ENCODE measurements around the gene CALR3.

CALR3 gene

GRCh38 chr19:16458391-16459341 lies 37.3 kb downstream of the CALR3 start:
- Histone ChIP-seq H3K4me1 (peaks cover 94 to 100% (median 100%) of the 10 kb centered on the region in 10 experiments), H3K36me3 (peaks cover 0 to 16% (median 0%) of the 10 kb centered on the region in 11 experiments; a peak in 3 of 22 replicates), H3K9ac (peak overlapping the region in 9 of 11 experiments; percentile 49 to 78 (median 72); a peak in 15 of 22 replicates), H3K27ac (peak overlapping the region in 9 of 11 experiments; percentile 54 to 94 (median 83); a peak in 17 of 22 replicates), H3K4me2 (peak overlapping the region; percentile 77 to 100 (median 97)), H4K20me1 (peaks cover 88 to 100% (median 98%) of the 10 kb centered on the region in 11 experiments), H3K9me3 (replicated peaks in 1 of 11) (no peaks in the 10 kb centered on the region), H3K4me3 (peak overlapping the region in 2 of 10 experiments; percentile 49 to 52; a peak in 1 of 20 replicates), H3K27me3 (no peaks in the 10 kb centered on the region)
- TF ChIP-seq Cebpa-rat (IDR thresholded peaks at IDR 0.05), result no peak

GRCh38 chr19:16457954-16458331 lies 38.0 kb downstream of the CALR3 start:
- H3K36me3 ChIP-seq, result peaks cover 0 to 14% (median 0%) of the 10 kb centered on the region in 11 experiments; a peak in 4 of 22 replicates
- H3K4me3 ChIP-seq, result peak overlapping the region in 6 of 10 experiments; percentile 29 to 56 (median 50); a peak in 12 of 20 replicates
- H3K4me2 ChIP-seq, result peak overlapping the region; percentile 77 to 100 (median 97)
- H3K27ac ChIP-seq, result peak overlapping the region in 9 of 11 experiments; percentile 54 to 94 (median 83); a peak in 18 of 22 replicates
- peaks cover 82 to 100% (median 98%) of the 10 kb centered on the region in 11 experiments for H4K20me1 ChIP-seq
- peak overlapping the region; percentile 21 to 78 (median 71); a peak in 19 of 22 replicates for H3K9ac ChIP-seq
- peaks cover 94 to 100% (median 100%) of the 10 kb centered on the region in 10 experiments for H3K4me1 ChIP-seq
- H3K27me3 ChIP-seq, result no peaks in the 10 kb centered on the region
- no peak for TF ChIP-seq Cebpa-rat (IDR thresholded peaks at IDR 0.05)
- H3K9me3 ChIP-seq (replicated peaks in 1 of 11), result no peaks in the 10 kb centered on the region

GRCh38 chr19:16457195-16457953 lies 38.6 kb downstream of the CALR3 start:
- H3K4me1 ChIP-seq, result peaks cover 88 to 100% (median 98%) of the 10 kb centered on the region in 10 experiments
- peak overlapping the region; percentile 21 to 78 (median 71); a peak in 20 of 22 replicates for H3K9ac ChIP-seq
- H3K9me3 ChIP-seq (replicated peaks in 1 of 11), result no peaks in the 10 kb centered on the region
- H3K27ac ChIP-seq, result peak overlapping the region in 9 of 11 experiments; percentile 54 to 94 (median 83); a peak in 18 of 22 replicates
- peaks cover 77 to 100% (median 94%) of the 10 kb centered on the region in 11 experiments for H4K20me1 ChIP-seq
- TF ChIP-seq Cebpa-rat (IDR thresholded peaks at IDR 0.05), result no peak
- no peaks in the 10 kb centered on the region for H3K27me3 ChIP-seq
- H3K4me3 ChIP-seq, result peak overlapping the region in 9 of 10 experiments; percentile 6 to 56 (median 46); a peak in 16 of 20 replicates
- peaks cover 0 to 9% (median 0%) of the 10 kb centered on the region in 11 experiments; a peak in 4 of 22 replicates for H3K36me3 ChIP-seq
- H3K4me2 ChIP-seq, result peak overlapping the region; percentile 77 to 100 (median 97)

GRCh38 chr19:16456652-16457194 lies 39.2 kb downstream of the CALR3 start:
- TF ChIP-seq Cebpa-rat (IDR thresholded peaks at IDR 0.05), result no peak
- Histone ChIP-seq H3K27ac (peak overlapping the region in 9 of 11 experiments; percentile 54 to 94 (median 83); a peak in 18 of 22 replicates), H3K36me3 (peaks cover 0 to 9% (median 0%) of the 10 kb centered on the region in 11 experiments; a peak in 3 of 22 replicates), H3K4me1 (peaks cover 82 to 100% (median 97%) of the 10 kb centered on the region in 10 experiments), H3K4me3 (peak overlapping the region in 8 of 10 experiments; percentile 29 to 56 (median 48); a peak in 15 of 20 replicates), H3K9ac (peak overlapping the region in 10 of 11 experiments; percentile 49 to 78 (median 72); a peak in 19 of 22 replicates), H4K20me1 (peaks cover 70 to 100% (median 88%) of the 10 kb centered on the region in 11 experiments), H3K9me3 (replicated peaks in 1 of 11) (no peaks in the 10 kb centered on the region), H3K27me3 (no peaks in the 10 kb centered on the region), H3K4me2 (peak overlapping the region; percentile 77 to 100 (median 97))

- Histone ChIP-seq H3K4me1 (peaks cover 78 to 98% (median 92%) of the 10 kb centered on the region in 10 experiments), H3K4me2 (peak overlapping the region in 10 of 11 experiments; percentile 81 to 100 (median 98); a peak in 19 of 22 replicates), H3K27me3 (no peaks in the 10 kb centered on the region), H3K9me3 (replicated peaks in 1 of 11) (peaks cover 0 to 3% (median 0%) of the 10 kb centered on the region in 11 experiments; a peak in 5 of 22 replicates), H3K4me3 (no peak overlapping the region; a peak in 1 of 20 replicates), H3K9ac (peak overlapping the region in 5 of 11 experiments; percentile 62 to 78 (median 76); a peak in 9 of 22 replicates), H4K20me1 (peaks cover 65 to 100% (median 78%) of the 10 kb centered on the region in 11 experiments), H3K27ac (peak overlapping the region in 7 of 11 experiments; percentile 73 to 94 (median 83); a peak in 13 of 22 replicates), H3K36me3 (peaks cover 0 to 15% (median 0%) of the 10 kb centered on the region in 11 experiments; a peak in 7 of 22 replicates)
- TF ChIP-seq Cebpa-rat (IDR thresholded peaks at IDR 0.05), result no peak
Observed at GRCh38 chr19:16455489-16455888, 40.5 kb downstream of the CALR3 start.

GRCh38 chr19:16454351-16454918 lies 41.5 kb downstream of the CALR3 start:
- peak overlapping the region; percentile 4 to 100 (median 61); a peak in 21 of 22 replicates for H3K4me2 ChIP-seq
- H3K27me3 ChIP-seq, result no peaks in the 10 kb centered on the region
- H3K9ac ChIP-seq, result peak overlapping the region in 9 of 11 experiments; percentile 2 to 50 (median 20); a peak in 8 of 22 replicates
- peaks cover 75 to 95% (median 90%) of the 10 kb centered on the region in 10 experiments for H3K4me1 ChIP-seq
- H3K36me3 ChIP-seq, result peaks cover 0 to 24% (median 9%) of the 10 kb centered on the region in 11 experiments; a peak in 15 of 22 replicates
- peaks cover 0 to 14% (median 8%) of the 10 kb centered on the region in 11 experiments; a peak in 14 of 22 replicates for H3K9me3 ChIP-seq (replicated peaks in 1 of 11)
- H3K4me3 ChIP-seq, result no peak overlapping the region
- no peak for TF ChIP-seq Cebpa-rat (IDR thresholded peaks at IDR 0.05)
- H3K27ac ChIP-seq, result peak overlapping the region in 7 of 11 experiments; percentile 18 to 94 (median 62); a peak in 10 of 22 replicates
- H4K20me1 ChIP-seq, result peaks cover 57 to 100% (median 67%) of the 10 kb centered on the region in 11 experiments

- peak overlapping the region in 5 of 11 experiments; percentile 6 to 83 (median 14); a peak in 5 of 22 replicates for H3K27ac ChIP-seq
- no peak overlapping the region for H3K4me3 ChIP-seq
- peaks cover 0 to 15% (median 8%) of the 10 kb centered on the region in 11 experiments; a peak in 14 of 22 replicates for H3K9me3 ChIP-seq (replicated peaks in 1 of 11)
- H3K27me3 ChIP-seq, result no peaks in the 10 kb centered on the region
- peaks cover 0 to 24% (median 11%) of the 10 kb centered on the region in 11 experiments; a peak in 15 of 22 replicates for H3K36me3 ChIP-seq
- no peak for TF ChIP-seq Cebpa-rat (IDR thresholded peaks at IDR 0.05)
- peak overlapping the region in 7 of 11 experiments; percentile 20 to 42 (median 23); a peak in 6 of 22 replicates for H3K4me2 ChIP-seq
- peak overlapping the region in 1 of 11 experiments; percentile 25; a peak in 2 of 22 replicates for H3K9ac ChIP-seq
- peaks cover 70 to 95% (median 89%) of the 10 kb centered on the region in 10 experiments for H3K4me1 ChIP-seq
- H4K20me1 ChIP-seq, result peaks cover 36 to 100% (median 46%) of the 10 kb centered on the region in 11 experiments
Observed at GRCh38 chr19:16452325-16452724, 43.6 kb downstream of the CALR3 start.
